NCI-H526 (cell line): ENCODE data around the gene IZUMO3.
"Not testable (repeated sequence)": the region's sequence is repeated elsewhere in the genome, so short reads cannot be mapped to it uniquely, and the experiment has no call there.

Experiments
- DNase-seq, 2 experiments: peaks; one replicate each; lab custom pipeline; 2025; lab: John Stamatoyannopoulos, UW

Gene IZUMO3

GRCh38 chr9:24545847-24546522, at the start of gene IZUMO3:
Gene IZUMO3 (minus strand): TSS chr9:24545897. CDS start chr9:24545649, 248 bp downstream.
- no peak for DNase-seq

DNA sequence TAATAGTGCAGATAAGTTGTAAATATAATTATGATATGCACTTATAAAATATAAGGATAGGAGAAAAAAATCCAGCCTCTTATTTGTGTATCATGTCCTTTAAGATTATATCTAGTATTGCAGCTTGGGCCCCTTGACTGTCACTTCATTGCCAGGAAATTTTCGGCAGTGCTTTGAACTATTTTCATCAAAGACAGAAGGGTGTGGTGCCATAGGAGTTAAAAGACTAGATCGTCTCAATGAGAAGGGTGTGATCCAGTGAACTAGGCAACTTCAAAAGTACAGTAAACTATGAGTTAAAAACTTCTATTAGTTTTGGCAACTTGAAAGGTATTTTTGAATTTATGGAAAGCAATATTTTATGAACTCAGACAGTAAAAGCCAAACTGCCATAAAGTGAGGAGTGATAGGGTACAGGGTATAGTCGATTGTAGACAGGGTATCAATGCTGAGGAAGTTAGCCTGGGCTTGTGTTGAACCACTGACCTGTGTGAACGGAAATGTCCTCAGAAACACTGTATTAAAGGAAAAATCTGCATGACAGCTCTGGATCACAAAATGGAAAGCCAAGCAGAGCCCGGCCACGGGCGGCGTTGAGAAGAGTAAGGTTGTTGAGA, 48.6 kb upstream of the IZUMO3 start:
- no peak for DNase-seq

- DNase-seq = no peak
Observed at GRCh38 chr9:24590432-24590831, 44.7 kb upstream of the IZUMO3 start.

DNA sequence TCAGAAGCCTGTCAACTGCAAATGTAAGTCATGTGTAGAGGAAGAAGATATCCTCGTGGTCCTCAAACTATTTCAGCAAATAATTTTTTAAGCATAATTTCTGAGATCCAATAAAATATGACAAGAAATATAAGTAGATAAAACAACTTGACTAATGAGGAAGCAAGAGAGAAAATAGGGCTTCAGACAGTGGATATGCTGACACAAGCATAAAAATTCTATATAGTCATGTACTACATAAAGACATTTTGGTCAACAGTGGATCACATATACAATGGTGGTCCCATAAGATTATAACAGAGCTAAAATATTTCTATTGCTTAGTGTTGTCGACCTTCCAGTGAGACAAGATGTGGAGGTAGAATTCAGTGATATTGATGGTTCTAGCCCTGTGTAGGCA, 42.2 kb upstream of the IZUMO3 start:
- no peak for DNase-seq

DNA sequence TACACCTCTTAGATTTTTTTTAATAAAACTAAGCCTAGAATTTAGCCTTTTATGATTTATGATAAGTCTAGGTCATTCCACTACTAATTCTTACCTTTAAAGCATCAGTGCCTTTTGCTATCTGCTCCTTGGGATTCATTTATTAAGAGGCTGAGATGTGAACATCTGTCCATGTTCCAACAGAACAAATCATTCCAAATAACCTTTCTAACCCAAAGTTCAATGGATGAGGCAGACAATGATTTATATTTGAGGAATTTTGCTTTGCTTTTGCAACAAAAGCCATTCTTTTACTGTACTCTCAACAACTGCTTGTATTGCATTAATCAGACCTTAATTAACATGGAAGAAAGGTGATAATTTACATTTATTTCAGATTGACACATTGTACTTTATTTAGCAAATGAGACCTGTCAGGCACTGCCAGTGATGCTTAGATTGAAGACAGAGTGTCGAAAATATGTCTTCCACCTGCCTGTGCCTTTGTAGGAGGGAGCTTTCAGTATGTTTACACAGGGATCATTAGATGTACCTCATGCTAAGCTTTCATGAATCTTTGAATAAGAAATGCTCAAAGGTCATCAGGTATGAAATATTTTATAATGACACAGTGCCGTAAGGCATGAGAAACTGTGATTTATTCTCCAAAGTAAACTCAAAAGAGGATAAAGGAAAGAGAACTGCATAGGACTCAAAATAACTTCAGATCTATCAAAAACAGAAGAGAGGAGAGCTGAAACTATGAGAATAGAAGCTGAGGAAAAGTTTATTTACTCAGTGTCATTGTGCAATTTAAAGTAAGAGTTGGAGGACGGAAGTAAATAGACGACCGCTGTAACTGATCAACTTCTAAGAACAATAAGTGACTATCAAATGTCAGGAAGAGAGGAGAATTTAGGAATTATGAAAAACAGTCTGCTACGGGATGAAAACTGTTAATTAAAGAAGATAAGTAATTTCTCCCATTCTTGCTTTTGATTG, 36.7 kb upstream of the IZUMO3 start:
- DNase-seq = no peak

DNA sequence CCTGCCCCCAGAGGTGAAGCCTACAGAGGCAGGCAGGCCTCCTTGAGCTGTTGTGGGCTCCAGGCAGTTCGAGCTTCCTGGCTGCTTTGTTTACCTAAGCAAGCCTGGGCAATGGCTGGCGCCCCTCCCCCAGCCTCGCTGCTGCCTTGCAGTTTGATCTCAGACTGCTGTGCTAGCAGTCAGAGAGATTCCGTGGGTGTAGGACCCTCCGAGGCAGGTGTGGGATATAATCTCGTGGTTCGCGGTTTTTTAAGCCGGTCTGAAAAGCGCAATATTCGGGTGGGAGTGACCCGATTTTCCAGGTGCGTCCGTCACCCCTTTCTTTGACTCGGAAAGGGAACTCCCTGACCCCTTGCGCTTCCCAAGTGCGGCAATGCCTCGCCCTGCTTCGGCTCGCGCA, 34.3 kb upstream of the IZUMO3 start:
- DNase-seq = not testable (repeated sequence)

GRCh38 chr9:24572406-24572805, 26.7 kb upstream of the IZUMO3 start:
- no peak for DNase-seq

- DNase-seq = no peak
Observed at GRCh38 chr9:24561957-24562356, 16.3 kb upstream of the IZUMO3 start.

DNA sequence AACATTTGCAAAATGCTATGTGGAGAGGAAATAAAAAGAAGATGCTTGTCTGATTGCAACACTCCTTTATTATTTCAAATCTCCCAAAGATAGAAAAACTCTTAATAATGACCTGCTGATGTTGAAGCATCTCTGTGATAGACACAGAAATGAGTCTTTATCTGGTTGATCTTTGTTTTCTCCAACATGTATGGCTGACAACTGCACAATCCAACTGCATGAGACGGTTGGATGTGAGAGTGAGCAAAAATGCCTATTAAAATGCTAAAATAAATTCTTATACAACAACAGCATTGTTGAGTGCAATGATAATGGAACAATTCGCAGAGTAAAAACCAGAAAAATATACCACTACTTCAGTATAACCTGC, 7.5 kb upstream of the IZUMO3 start:
- no peak for DNase-seq

DNA sequence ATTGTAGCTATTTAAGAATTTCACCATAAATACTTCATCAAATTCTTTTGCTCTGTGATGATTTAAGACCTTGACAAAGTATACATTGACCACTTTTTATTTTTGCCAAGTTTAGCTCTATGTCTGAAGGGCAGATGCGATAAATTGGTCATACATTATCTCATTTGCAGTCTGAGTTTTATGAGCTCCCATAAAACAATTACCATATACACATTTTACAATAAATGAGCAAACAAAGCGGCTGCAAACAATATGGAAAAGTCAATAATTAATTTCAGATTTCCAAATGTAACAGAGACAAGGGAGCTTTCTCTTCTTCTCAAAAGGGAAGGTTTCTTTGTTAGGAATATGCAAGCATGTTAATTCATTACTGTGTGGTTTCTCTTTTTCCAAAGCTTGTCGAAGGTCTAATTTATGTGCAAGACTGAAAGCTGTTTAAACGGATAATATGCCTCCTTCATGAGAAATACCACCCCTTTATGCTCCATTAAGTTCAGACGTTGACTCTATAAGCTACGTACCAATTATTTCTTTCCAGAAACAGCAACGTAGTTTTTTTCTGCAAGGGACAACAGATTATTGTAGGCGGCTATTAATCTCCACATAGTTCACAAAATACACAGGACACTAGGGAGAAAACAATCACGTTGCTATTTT, 7.0 kb upstream of the IZUMO3 start:
- peak; percentile 43 to 65 for DNase-seq

DNA sequence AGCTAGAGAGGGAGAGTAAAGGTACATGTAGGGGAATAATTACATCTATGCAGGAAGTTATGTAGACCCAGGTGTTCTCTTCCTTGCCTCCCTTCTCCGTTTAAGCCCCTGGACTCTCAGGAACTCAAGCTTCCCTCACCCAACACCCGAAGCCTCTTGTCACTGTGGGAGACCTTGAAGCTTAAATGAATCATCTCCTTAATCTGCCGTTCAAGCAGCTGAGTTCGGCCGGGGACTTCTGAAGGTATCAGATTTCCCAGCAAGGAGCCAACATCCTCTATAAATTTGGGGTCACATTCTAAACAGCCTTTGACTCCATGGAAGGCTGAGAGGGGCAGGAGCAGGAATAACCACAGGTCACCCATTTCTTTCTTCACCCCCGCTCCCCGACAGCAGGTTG, 412 bp downstream of the IZUMO3 start:
- DNase-seq = no peak

DNA sequence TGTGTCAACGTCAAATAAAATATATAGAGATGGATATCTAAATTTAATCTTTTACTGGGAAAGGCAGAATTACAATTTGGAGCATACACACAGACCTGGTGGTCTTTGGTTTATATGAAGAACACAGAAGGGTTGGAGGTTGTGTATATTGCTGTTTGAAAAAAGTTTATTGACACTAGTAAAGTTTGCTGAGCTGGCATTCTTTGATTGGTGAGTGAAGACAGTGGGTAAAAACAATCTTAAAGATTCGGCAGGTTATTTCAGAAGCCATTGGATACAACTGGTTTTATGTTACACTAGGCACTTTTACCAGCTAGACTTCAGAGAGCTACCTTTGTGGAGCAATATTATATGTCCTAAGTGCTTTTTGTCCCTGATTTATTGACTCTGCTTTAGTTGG, 27.2 kb downstream of the IZUMO3 start:
- DNase-seq = no peak

DNA sequence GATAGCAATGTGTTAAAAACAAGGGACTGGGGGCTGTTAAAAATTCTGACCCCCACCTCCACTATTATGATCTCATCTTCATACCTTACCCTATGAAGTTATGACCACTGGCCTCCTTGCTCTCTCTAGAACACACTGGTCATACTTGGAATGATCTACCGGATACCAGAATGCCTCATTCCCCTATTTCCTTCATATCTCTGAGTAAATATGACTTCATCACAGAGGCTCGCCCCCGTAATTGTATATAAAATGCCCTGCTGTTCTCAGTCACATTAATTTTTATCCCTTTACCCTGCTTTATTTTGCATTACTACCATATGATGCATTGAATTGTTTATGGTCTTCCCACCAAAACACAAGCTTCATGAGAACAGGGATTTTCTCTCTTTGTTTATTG, 29.2 kb downstream of the IZUMO3 start:
- no peak for DNase-seq

- no peak for DNase-seq
Observed at GRCh38 chr9:24509850-24510249, 35.8 kb downstream of the IZUMO3 start.

GRCh38 chr9:24504521-24504920, 41.2 kb downstream of the IZUMO3 start:
- DNase-seq = no peak

GRCh38 chr9:24502206-24502937, 43.3 kb downstream of the IZUMO3 start:
- no peak for DNase-seq

GRCh38 chr9:24500761-24501160, 44.9 kb downstream of the IZUMO3 start:
- no peak for DNase-seq

GRCh38 chr9:24498632-24499031, 47.1 kb downstream of the IZUMO3 start:
- no peak for DNase-seq

DNA sequence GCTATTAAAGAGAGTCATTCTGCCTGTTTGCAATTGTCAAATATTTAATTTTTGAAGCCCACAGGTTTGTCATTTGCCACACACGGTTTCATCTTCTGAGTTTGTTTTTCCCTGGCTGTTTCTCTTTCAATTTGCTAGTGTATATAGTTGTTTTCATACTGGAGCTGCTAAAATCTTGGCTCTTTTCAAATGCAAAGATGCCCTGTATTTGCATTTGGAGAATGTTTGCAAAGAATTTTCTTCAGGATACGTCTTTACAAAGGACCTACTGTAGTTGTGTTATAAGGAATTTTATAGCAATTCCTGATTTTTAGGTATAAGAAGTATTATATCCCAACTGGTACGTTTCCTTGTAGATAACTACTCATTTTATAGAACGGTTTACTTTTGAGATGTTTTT, 48.0 kb downstream of the IZUMO3 start:
- DNase-seq = no peak
